Neuronal stem cell (in vitro differentiated cells): Measurements from ENCODE around the gene ANKRD13D.
"Not testable (repeated sequence)": the region's sequence is repeated elsewhere in the genome, so short reads cannot be mapped to it uniquely, and the experiment has no call there.

Experiments used
- DNase-seq: peaks from one replicate; pipeline ENCODE4 v3.0.0-alpha.2; 2013; ENCODE audit warnings: low spot score
- H2AFZ ChIP-seq: one replicate; pipeline ENCODE4 v1.6.1; 2013; ENCODE audit warnings: mild to moderate bottlenecking, low read length, inconsistent platforms
- H2AK5ac ChIP-seq: 2 replicates; pipeline ENCODE4 v1.6.1; 2013; ENCODE audit warnings: low read depth, mild to moderate bottlenecking, inconsistent platforms, low read length, moderate library complexity, mixed read lengths
- H2BK120ac ChIP-seq: 2 replicates; pipeline ENCODE4 v1.6.1; 2013; ENCODE audit warnings: low read depth, mild to moderate bottlenecking, inconsistent platforms, low read length, moderate library complexity, mixed read lengths
- H2BK12ac ChIP-seq: one replicate; pipeline ENCODE4 v1.6.1; 2013; ENCODE audit warnings: low read length, inconsistent platforms
- H2BK15ac ChIP-seq: 2 replicates; pipeline ENCODE4 v1.6.1; 2013; ENCODE audit warnings: mild to moderate bottlenecking, low read length, inconsistent platforms, mixed read lengths
- H2BK5ac ChIP-seq: one replicate; pipeline ENCODE4 v1.6.1; 2013; ENCODE audit warnings: inconsistent platforms, mild to moderate bottlenecking, low read length, moderate library complexity
- H3K14ac ChIP-seq: one replicate; pipeline ENCODE4 v1.6.1; 2013; ENCODE audit warnings: low read length, inconsistent platforms
- H3K18ac ChIP-seq: 2 replicates; pipeline ENCODE4 v1.6.1; 2013; ENCODE audit warnings: low read length, inconsistent platforms
- H3K23ac ChIP-seq: 2 replicates; pipeline ENCODE4 v1.6.1; 2013; ENCODE audit warnings: low read depth, mild to moderate bottlenecking, mixed read lengths, low read length, inconsistent platforms; ENCODE audit not compliant: poor library complexity
- H3K27ac ChIP-seq: replicated peaks from 3 replicates; pipeline ENCODE4 v1.5.1; 2013; ENCODE audit warnings: low read length, inconsistent platforms
- H3K27me3 ChIP-seq, 3 experiments: 2 replicates each; pipeline ENCODE4 v1.6.1; 2013; ENCODE audit warnings: low read length in 3 of 3, mild to moderate bottlenecking in 2 of 3, inconsistent platforms in 1 of 3, low read depth in 1 of 3, mixed read lengths in 1 of 3, moderate library complexity in 1 of 3; ENCODE audit not compliant: control insufficient read depth in 3 of 3, insufficient read depth in 3 of 3
- H3K36me3 ChIP-seq, 2 donors: replicated peaks in 1 of 2; 2 replicates each; pipeline ENCODE4 v1.6.1; 2013; ENCODE audit warnings: low read length in 2 of 2; ENCODE audit not compliant: control insufficient read depth in 2 of 2, insufficient read depth in 2 of 2
- H3K4ac ChIP-seq: 2 replicates; pipeline ENCODE4 v1.6.1; 2013; ENCODE audit warnings: inconsistent platforms, mild to moderate bottlenecking, low read length, moderate library complexity
- H3K4me1 ChIP-seq, 2 donors: 1 replicate in 1 of 2; 2 replicates in 1 of 2; pipeline ENCODE4 v1.6.1; 2013; ENCODE audit warnings: low read length in 2 of 2, low read depth in 1 of 2; ENCODE audit not compliant: control insufficient read depth in 2 of 2, insufficient read depth in 1 of 2
- H3K4me2 ChIP-seq: one replicate; pipeline ENCODE4 v1.6.1; 2013; ENCODE audit warnings: mild to moderate bottlenecking, low read length, inconsistent platforms; ENCODE audit not compliant: insufficient read depth, poor library complexity, severe bottlenecking
- H3K4me3 ChIP-seq, 2 donors: 2 replicates each; pipeline ENCODE4 v1.5.1; 2013; ENCODE audit warnings: low read length in 2 of 2, mild to moderate bottlenecking in 2 of 2, inconsistent platforms in 1 of 2, moderate library complexity in 1 of 2
- H3K79me1 ChIP-seq: one replicate; pipeline ENCODE4 v1.6.1; 2013; ENCODE audit warnings: low read depth, mild to moderate bottlenecking, inconsistent platforms, low read length, moderate library complexity
- H3K9ac ChIP-seq: one replicate; pipeline ENCODE4 v1.6.1; 2013; ENCODE audit warnings: mild to moderate bottlenecking, low read depth, low read length, inconsistent platforms; ENCODE audit not compliant: poor library complexity
- H3K9me3 ChIP-seq, 2 donors: replicated peaks in 1 of 2; 2 replicates each; pipeline versions ENCODE3 to v1.6.1; 2013; ENCODE audit warnings: low read length in 2 of 2, mild to moderate bottlenecking in 2 of 2, inconsistent platforms in 1 of 2, low read depth in 1 of 2, mixed read lengths in 1 of 2, moderate library complexity in 1 of 2; ENCODE audit not compliant: control insufficient read depth in 2 of 2, insufficient read depth in 1 of 2
- H4K8ac ChIP-seq: one replicate; pipeline ENCODE4 v1.6.1; 2013; ENCODE audit warnings: low read depth, mild to moderate bottlenecking, inconsistent platforms, low read length, moderate library complexity
- H4K91ac ChIP-seq: one replicate; pipeline ENCODE4 v1.6.1; 2013; ENCODE audit warnings: low read length, low read depth, mild to moderate bottlenecking, inconsistent platforms; ENCODE audit not compliant: poor library complexity
- WGBS, 2 donors: extraction: QIAGEN DNeasy Blood & Tissue Kit; methylation state at CpG; one replicate each; pipeline ENCODE4 v1.1.7; 2013; ENCODE audit warnings: missing lambda C conversion rate in 2 of 2, mixed read lengths in 1 of 2; ENCODE audit not compliant: insufficient read length in 2 of 2, insufficient replicate concordance in 1 of 2; ENCODE audit errors: extremely low coverage in 2 of 2; 5-methylcytosine and 5-hydroxymethylcytosine counted together

Gene ANKRD13D

GRCh38 chr11:67256477-67257135, 32.5 kb upstream of the ANKRD13D start:
- Histone ChIP-seq H3K36me3 (peaks cover 46 to 57% of the 10 kb centered on the region in 2 donors), H3K9me3 (no peaks in the 10 kb centered on the region), H3K27me3 (peaks cover 0 to 3% (median 0%) of the 10 kb centered on the region in 3 experiments)

GRCh38 chr11:67260406-67260805, 28.7 kb upstream of the ANKRD13D start:
- Histone ChIP-seq H2AFZ (no peak overlapping the region), H4K8ac (no peak overlapping the region), H3K9me3 (no peaks in the 10 kb centered on the region), H2BK5ac (no peak overlapping the region), H2BK12ac (no peak overlapping the region), H3K4me1 (peaks cover 1 to 9% of the 10 kb centered on the region in 2 donors), H3K79me1 (no peaks in the 10 kb centered on the region), H3K14ac (no peak overlapping the region), H3K27me3 (peaks cover 0 to 19% (median 0%) of the 10 kb centered on the region in 3 experiments), H3K4me3 (no peak overlapping the region), H2BK15ac (no peak overlapping the region), H2AK5ac (peak overlapping the region; percentile 12), H3K4me2 (no peak overlapping the region), H3K36me3 (peaks cover 13 to 19% of the 10 kb centered on the region in 2 donors), H4K91ac (no peak overlapping the region), H3K4ac (no peak overlapping the region), H3K27ac (no peak overlapping the region), H2BK120ac (no peak overlapping the region), H3K18ac (no peak overlapping the region), H3K23ac (no peak overlapping the region), H3K9ac (no peak overlapping the region)
- no CpG with 5 or more reads among the region's 6 CpGs for WGBS, 2 donors
- DNase-seq: no peak

More at GRCh38 chr11:67256477-67257135, 32.5 kb upstream of the ANKRD13D start:
- H2BK15ac ChIP-seq: no peak overlapping the region
- H2BK120ac ChIP-seq: no peak overlapping the region
- H3K27ac ChIP-seq: no peak overlapping the region
- H2BK5ac ChIP-seq: no peak overlapping the region
- no peak overlapping the region for H4K91ac ChIP-seq
- no peak overlapping the region for H3K14ac ChIP-seq
- no peak overlapping the region for H3K23ac ChIP-seq
- no peak overlapping the region for H2BK12ac ChIP-seq
- WGBS, 2 donors: no CpG with 5 or more reads among the region's 5 CpGs
- no peak overlapping the region for H3K4me3 ChIP-seq
- no peak overlapping the region for H4K8ac ChIP-seq
- H3K4me2 ChIP-seq: no peak overlapping the region
- H3K4ac ChIP-seq: no peak overlapping the region
- H3K18ac ChIP-seq: no peak overlapping the region
- DNase-seq: no peak
- no peak overlapping the region for H2AFZ ChIP-seq
- H2AK5ac ChIP-seq: no peak overlapping the region
- H3K9ac ChIP-seq: no peak overlapping the region
- H3K79me1 ChIP-seq: no peaks in the 10 kb centered on the region
- peaks cover 0 to 3% of the 10 kb centered on the region in 2 donors for H3K4me1 ChIP-seq

GRCh38 chr11:67260885-67261639, 28.0 kb upstream of the ANKRD13D start:
- not testable (repeated sequence) for H3K79me1 ChIP-seq, H2BK15ac ChIP-seq, H2BK12ac ChIP-seq, H3K27ac ChIP-seq, H2BK5ac ChIP-seq, H3K4me1 ChIP-seq, H2AK5ac ChIP-seq, H3K4ac ChIP-seq, H3K14ac ChIP-seq, H4K91ac ChIP-seq, H4K8ac ChIP-seq, H2BK120ac ChIP-seq, H3K9me3 ChIP-seq
- Histone ChIP-seq H3K4me2 (peak overlapping the region; percentile 80), H3K27me3 (peaks cover 0 to 22% (median 0%) of the 10 kb centered on the region in 3 experiments), H3K9ac (peak overlapping the region; percentile 65), H3K18ac (peak overlapping the region; percentile 66), H3K36me3 (peaks cover 9 to 13% of the 10 kb centered on the region in 2 donors), H3K23ac (peak overlapping the region; percentile 50), H2AFZ (peak overlapping the region; percentile 93), H3K4me3 (peak overlapping the region; percentile 48 to 64)
- WGBS, 2 donors: no CpG with 5 or more reads among the region's 50 CpGs
- DNase-seq: peak; percentile 75

GRCh38 chr11:67261640-67261945, 27.5 kb upstream of the ANKRD13D start:
- Histone ChIP-seq H3K4me3 (peak overlapping the region; percentile 48 to 69), H3K18ac (no peak overlapping the region), H3K79me1 (no peaks in the 10 kb centered on the region), H3K14ac (no peak overlapping the region), H2AK5ac (no peak overlapping the region), H3K4me2 (peak overlapping the region; percentile 80), H2AFZ (peak overlapping the region; percentile 93), H3K9ac (no peak overlapping the region), H3K23ac (no peak overlapping the region), H2BK120ac (no peak overlapping the region), H3K36me3 (peaks cover 5 to 8% of the 10 kb centered on the region in 2 donors), H3K4ac (no peak overlapping the region), H2BK12ac (no peak overlapping the region), H2BK15ac (no peak overlapping the region), H3K27ac (no peak overlapping the region), H3K4me1 (peaks cover 1 to 9% of the 10 kb centered on the region in 2 donors), H2BK5ac (no peak overlapping the region), H3K9me3 (no peaks in the 10 kb centered on the region), H4K91ac (no peak overlapping the region), H4K8ac (no peak overlapping the region), H3K27me3 (peaks cover 0 to 22% (median 0%) of the 10 kb centered on the region in 3 experiments)
- WGBS, 2 donors: no CpG with 5 or more reads among the region's 18 CpGs
- DNase-seq: no peak
